ENCODE data around the gene RAB3IL1.

The RAB3IL1 gene

DNA sequence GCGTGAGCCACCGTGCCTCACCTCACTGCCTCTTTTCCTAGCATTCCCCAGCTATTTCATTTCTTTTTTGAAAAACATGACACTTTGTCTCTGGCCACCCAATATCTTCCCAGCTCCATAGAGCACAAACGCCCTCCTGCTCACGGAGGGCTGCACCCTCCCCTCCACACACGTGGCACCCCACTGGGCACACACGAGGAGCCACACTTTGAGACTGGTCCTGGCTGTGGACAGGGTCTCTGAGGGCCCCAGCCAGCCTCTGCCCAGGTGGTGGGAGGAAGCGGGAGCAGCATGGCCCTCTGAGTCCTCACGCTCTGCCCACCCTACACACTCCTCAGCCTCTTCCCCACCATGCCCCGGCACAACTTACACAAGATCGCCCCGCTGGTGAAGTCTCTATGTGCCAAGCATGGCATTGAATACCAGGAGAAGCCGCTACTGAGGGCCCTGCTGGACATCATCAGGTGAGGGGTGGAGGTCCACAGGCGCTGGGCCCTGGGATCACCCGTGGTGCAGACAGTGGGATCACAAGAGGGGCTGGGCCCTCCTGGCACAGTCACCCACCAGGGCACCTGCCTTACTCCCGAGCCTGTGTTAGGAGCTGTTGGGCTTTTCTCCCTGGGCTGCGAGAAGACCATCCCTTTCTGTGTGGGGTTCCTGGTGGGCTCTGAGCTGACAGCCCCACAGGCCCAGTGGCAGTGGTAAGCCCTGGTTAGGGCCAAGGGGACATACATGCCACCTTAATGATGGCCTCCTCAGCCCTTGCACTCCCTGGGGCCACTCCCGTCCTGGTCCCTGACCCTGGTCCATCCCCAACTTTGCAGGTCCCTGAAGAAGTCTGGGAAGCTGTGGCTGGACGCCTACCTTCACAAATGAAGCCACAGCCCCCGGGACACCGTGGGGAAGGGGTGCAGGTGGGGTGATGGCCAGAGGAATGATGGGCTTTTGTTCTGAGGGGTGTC lies 52.3 kb downstream of the RAB3IL1 start:
- Histone ChIP-seq H3K36me3 (ENCODE audit: control insufficient read depth in 4 of 4, insufficient read depth in 4 of 4, low read length in 3 of 4) (peaks cover 9 to 72% (median 53%) of the 10 kb centered on the region in 4 experiments), H3K27me3 (replicated peaks in 2 of 5; ENCODE audit: control insufficient read depth in 4 of 5, insufficient read depth in 5 of 5, low read length in 4 of 5) (no peaks in the 10 kb centered on the region), H3K9me3 (ENCODE audit: control extremely low read depth in 1 of 5, control insufficient read depth in 4 of 5, insufficient read depth in 2 of 5, low read depth in 1 of 5, low read length in 4 of 5) (no peaks in the 10 kb centered on the region), H3K4me3 (ENCODE audit: control insufficient read depth in 1 of 7, extremely low read depth in 1 of 7, insufficient read depth in 4 of 7, low read depth in 2 of 7, low read length in 6 of 7) (no peak overlapping the region), H3K4me1 (ENCODE audit: control extremely low read depth in 1 of 4, control insufficient read depth in 4 of 4, insufficient read depth in 4 of 4, low read length in 3 of 4) (peaks cover 0 to 3% (median 0%) of the 10 kb centered on the region in 4 experiments), H3K27ac (ENCODE audit: insufficient read depth in 1 of 2, low read depth in 1 of 2, low read length in 2 of 2, poor library complexity in 1 of 2, severe bottlenecking in 2 of 2) (no peak overlapping the region)
- CTCF ChIA-PET, result interaction anchor here (1.4 to 23.7 kb wide), 2 partner anchors 27 to 68 kb away, joined by 4 to 344 read pairs; partner anchors contain the start of gene FADS3
- no peak for DNase-seq
- POLR2A ChIA-PET, result no interaction called here
- WGBS (ENCODE audit: insufficient coverage), result 98% methylated on average over 9 of the region's 20 CpGs

DNA sequence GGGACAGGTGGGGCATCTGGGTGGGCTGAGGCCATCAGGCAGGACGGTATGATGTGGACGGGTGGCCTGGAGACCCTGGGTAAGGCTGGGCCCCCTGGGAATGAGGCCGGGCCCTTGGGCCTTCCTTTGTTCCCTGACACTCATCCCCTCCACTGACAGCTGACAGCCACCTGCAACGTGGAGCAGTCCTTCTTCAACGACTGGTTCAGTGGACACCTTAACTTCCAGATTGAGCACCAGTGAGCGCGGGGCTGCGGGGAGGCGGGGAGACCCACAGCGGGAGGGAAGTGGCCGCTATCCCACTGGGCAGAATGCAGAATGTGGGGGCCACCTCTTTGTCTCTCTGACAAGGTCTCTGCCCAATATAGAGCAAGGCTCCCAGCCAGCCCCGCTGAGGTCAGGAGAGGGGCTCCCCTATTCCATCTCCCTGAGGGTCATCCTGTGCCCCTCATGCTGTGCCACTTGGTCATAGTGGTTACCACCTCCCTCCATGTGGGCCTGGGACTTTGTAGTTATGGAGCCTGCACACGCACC lies 53.8 kb downstream of the RAB3IL1 start:
- H3K4me3 ChIP-seq (ENCODE audit: control insufficient read depth in 1 of 7, extremely low read depth in 1 of 7, insufficient read depth in 4 of 7, low read depth in 2 of 7, low read length in 6 of 7), result no peak overlapping the region

DNA sequence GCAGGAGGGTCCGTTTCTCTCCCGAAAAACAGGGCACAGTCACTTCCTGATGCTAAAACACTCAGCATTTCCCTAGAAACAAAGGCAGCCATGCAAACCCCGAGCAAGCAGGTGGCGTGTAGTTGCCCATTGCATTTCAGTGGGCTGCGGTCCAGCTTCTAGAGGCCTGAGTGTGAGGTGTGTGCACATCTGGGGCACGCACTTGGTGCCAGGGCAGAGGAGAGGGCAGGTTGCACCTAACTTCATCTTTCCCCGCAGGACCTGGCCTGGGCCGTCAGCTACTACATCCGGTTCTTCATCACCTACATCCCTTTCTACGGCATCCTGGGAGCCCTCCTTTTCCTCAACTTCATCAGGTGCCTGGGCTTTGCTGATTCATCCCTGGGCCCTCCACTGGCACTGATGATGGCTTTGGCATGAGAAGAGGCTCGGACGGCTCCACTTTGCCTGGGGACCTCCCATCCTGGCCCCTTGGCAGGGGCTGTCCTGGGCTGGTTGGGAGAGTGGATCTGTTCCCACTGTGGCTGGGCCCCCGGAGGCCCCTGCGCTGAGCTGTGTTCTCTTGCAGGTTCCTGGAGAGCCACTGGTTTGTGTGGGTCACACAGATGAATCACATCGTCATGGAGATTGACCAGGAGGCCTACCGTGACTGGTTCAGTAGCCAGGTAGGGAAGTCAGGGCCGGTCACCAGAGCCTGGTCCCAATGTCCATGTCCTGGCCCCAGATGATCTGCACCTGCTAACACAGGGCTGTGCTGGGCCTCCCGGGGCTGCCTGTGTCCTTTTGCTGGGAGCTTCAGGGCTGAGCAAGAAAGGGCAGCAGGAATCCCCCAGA lies 54.4 kb downstream of the RAB3IL1 start:
- WGBS (ENCODE audit: insufficient coverage), result 96% methylated on average over 15 of the region's 18 CpGs
- no peak overlapping the region for H3K4me3 ChIP-seq (ENCODE audit: control insufficient read depth in 1 of 7, extremely low read depth in 1 of 7, insufficient read depth in 4 of 7, low read depth in 2 of 7, low read length in 6 of 7)
- peaks cover 13 to 87% (median 69%) of the 10 kb centered on the region in 4 experiments for H3K36me3 ChIP-seq (ENCODE audit: control insufficient read depth in 4 of 4, insufficient read depth in 4 of 4, low read length in 3 of 4)
- no peaks in the 10 kb centered on the region for H3K27me3 ChIP-seq (replicated peaks in 2 of 5; ENCODE audit: control insufficient read depth in 4 of 5, insufficient read depth in 5 of 5, low read length in 4 of 5)
- ChIA-PET CTCF (interaction anchor here (0.5 to 0.6 kb wide), 2 partner anchors 329 to 346 kb away, joined by 3 read pairs; no protein-coding TSS in a partner anchor), POLR2A (no interaction called here)
- H3K27ac ChIP-seq (ENCODE audit: insufficient read depth in 1 of 2, low read depth in 1 of 2, low read length in 2 of 2, poor library complexity in 1 of 2, severe bottlenecking in 2 of 2), result no peak overlapping the region
- H3K4me1 ChIP-seq (ENCODE audit: control extremely low read depth in 1 of 4, control insufficient read depth in 4 of 4, insufficient read depth in 4 of 4, low read length in 3 of 4), result no peaks in the 10 kb centered on the region
- no peaks in the 10 kb centered on the region for H3K9me3 ChIP-seq (ENCODE audit: control extremely low read depth in 1 of 5, control insufficient read depth in 4 of 5, insufficient read depth in 2 of 5, low read depth in 1 of 5, low read length in 4 of 5)
- DNase-seq, result no peak

More for the DNA sequence above, 53.8 kb downstream of the RAB3IL1 start:
- no peaks in the 10 kb centered on the region for H3K9me3 ChIP-seq (ENCODE audit: control extremely low read depth in 1 of 5, control insufficient read depth in 4 of 5, insufficient read depth in 2 of 5, low read depth in 1 of 5, low read length in 4 of 5)
- CTCF ChIA-PET, result interaction anchor here (1.4 to 23.7 kb wide), 2 partner anchors 28 to 67 kb away, joined by 4 to 344 read pairs; partner anchors contain the start of gene FADS3
- no peak for DNase-seq
- no peaks in the 10 kb centered on the region for H3K4me1 ChIP-seq (ENCODE audit: control extremely low read depth in 1 of 4, control insufficient read depth in 4 of 4, insufficient read depth in 4 of 4, low read length in 3 of 4)
- peaks cover 13 to 85% (median 66%) of the 10 kb centered on the region in 4 experiments for H3K36me3 ChIP-seq (ENCODE audit: control insufficient read depth in 4 of 4, insufficient read depth in 4 of 4, low read length in 3 of 4)
- no peak overlapping the region for H3K27ac ChIP-seq (ENCODE audit: insufficient read depth in 1 of 2, low read depth in 1 of 2, low read length in 2 of 2, poor library complexity in 1 of 2, severe bottlenecking in 2 of 2)
- no peaks in the 10 kb centered on the region for H3K27me3 ChIP-seq (replicated peaks in 2 of 5; ENCODE audit: control insufficient read depth in 4 of 5, insufficient read depth in 5 of 5, low read length in 4 of 5)
- POLR2A ChIA-PET, result no interaction called here
- WGBS (ENCODE audit: insufficient coverage), result 94% methylated on average over 11 of the region's 13 CpGs

- WGBS (ENCODE audit: insufficient coverage), result 96% methylated on average over 5 of the region's 9 CpGs
- Histone ChIP-seq H3K4me1 (ENCODE audit: control extremely low read depth in 1 of 4, control insufficient read depth in 4 of 4, insufficient read depth in 4 of 4, low read length in 3 of 4) (no peaks in the 10 kb centered on the region), H3K36me3 (ENCODE audit: control insufficient read depth in 4 of 4, insufficient read depth in 4 of 4, low read length in 3 of 4) (peaks cover 11 to 90% (median 75%) of the 10 kb centered on the region in 4 experiments), H3K27me3 (replicated peaks in 2 of 5; ENCODE audit: control insufficient read depth in 4 of 5, insufficient read depth in 5 of 5, low read length in 4 of 5) (no peaks in the 10 kb centered on the region), H3K4me3 (ENCODE audit: control insufficient read depth in 1 of 7, extremely low read depth in 1 of 7, insufficient read depth in 4 of 7, low read depth in 2 of 7, low read length in 6 of 7) (no peak overlapping the region), H3K27ac (ENCODE audit: insufficient read depth in 1 of 2, low read depth in 1 of 2, low read length in 2 of 2, poor library complexity in 1 of 2, severe bottlenecking in 2 of 2) (no peak overlapping the region), H3K9me3 (ENCODE audit: control extremely low read depth in 1 of 5, control insufficient read depth in 4 of 5, insufficient read depth in 2 of 5, low read depth in 1 of 5, low read length in 4 of 5) (no peaks in the 10 kb centered on the region)
- no peak for DNase-seq
- CTCF ChIA-PET, result interaction anchor here (0.8 kb wide), 1 partner anchor 18 kb away, joined by 3 read pairs; no protein-coding TSS in a partner anchor
- POLR2A ChIA-PET, result no interaction called here
Observed at GRCh38 chr11:61861634-61862033, 55.7 kb downstream of the RAB3IL1 start.

DNA sequence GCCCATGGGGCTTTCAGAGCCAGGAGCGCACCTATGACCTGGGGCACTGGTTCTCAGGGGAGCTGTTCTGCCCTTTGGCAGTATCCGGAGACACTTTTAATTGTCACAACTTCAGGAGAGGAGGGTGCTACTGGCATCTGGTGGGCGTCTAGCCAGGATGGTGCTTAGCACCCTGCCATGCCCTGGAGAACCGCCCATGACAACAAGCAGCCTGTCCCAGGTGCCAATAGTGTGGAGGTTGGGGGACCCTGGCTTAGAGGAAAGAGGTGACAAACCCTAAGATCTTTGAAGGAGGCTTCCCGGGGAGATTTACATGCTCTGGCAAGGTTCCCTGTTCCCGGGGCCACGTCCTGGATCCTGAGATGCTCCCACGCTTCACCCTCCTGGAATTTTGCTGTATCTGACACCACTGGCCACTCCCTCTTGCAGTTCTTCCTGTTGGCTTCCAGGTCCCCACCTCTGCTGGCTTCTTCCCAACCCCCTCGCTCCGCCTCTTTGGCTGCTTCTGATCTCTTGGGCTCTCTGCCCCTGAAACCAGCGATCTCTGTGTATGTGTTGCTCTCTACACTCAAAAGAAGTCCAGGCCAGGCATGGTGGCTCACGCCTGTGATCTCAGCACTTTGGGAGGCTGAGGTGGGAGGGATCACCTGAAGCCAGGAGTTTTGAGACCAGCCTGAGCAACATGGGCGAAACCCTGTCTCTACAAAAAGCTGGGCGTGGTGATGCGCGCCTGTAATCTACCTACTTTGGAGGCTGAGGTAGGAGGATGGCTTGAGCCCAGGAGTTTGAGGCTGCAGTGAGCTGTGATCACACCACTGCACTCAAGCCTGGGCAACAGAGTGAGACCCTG lies 57.1 kb downstream of the RAB3IL1 start:
- CTCF ChIA-PET, result no interaction called here
- POLR2A ChIA-PET, result no interaction called here
- no peak for DNase-seq
- WGBS (ENCODE audit: insufficient coverage), result 95% methylated on average over 14 of the region's 16 CpGs
- H3K4me1 ChIP-seq (ENCODE audit: control extremely low read depth in 1 of 4, control insufficient read depth in 4 of 4, insufficient read depth in 4 of 4, low read length in 3 of 4), result no peaks in the 10 kb centered on the region
- H3K27me3 ChIP-seq (replicated peaks in 2 of 5; ENCODE audit: control insufficient read depth in 4 of 5, insufficient read depth in 5 of 5, low read length in 4 of 5), result no peaks in the 10 kb centered on the region
- H3K27ac ChIP-seq (ENCODE audit: insufficient read depth in 1 of 2, low read depth in 1 of 2, low read length in 2 of 2, poor library complexity in 1 of 2, severe bottlenecking in 2 of 2), result peak overlapping the region in 1 of 2 experiments; percentile 4
- peaks cover 8 to 90% (median 73%) of the 10 kb centered on the region in 4 experiments for H3K36me3 ChIP-seq (ENCODE audit: control insufficient read depth in 4 of 4, insufficient read depth in 4 of 4, low read length in 3 of 4)
- no peaks in the 10 kb centered on the region for H3K9me3 ChIP-seq (ENCODE audit: control extremely low read depth in 1 of 5, control insufficient read depth in 4 of 5, insufficient read depth in 2 of 5, low read depth in 1 of 5, low read length in 4 of 5)
- H3K4me3 ChIP-seq (ENCODE audit: control insufficient read depth in 1 of 7, extremely low read depth in 1 of 7, insufficient read depth in 4 of 7, low read depth in 2 of 7, low read length in 6 of 7), result no peak overlapping the region

DNA sequence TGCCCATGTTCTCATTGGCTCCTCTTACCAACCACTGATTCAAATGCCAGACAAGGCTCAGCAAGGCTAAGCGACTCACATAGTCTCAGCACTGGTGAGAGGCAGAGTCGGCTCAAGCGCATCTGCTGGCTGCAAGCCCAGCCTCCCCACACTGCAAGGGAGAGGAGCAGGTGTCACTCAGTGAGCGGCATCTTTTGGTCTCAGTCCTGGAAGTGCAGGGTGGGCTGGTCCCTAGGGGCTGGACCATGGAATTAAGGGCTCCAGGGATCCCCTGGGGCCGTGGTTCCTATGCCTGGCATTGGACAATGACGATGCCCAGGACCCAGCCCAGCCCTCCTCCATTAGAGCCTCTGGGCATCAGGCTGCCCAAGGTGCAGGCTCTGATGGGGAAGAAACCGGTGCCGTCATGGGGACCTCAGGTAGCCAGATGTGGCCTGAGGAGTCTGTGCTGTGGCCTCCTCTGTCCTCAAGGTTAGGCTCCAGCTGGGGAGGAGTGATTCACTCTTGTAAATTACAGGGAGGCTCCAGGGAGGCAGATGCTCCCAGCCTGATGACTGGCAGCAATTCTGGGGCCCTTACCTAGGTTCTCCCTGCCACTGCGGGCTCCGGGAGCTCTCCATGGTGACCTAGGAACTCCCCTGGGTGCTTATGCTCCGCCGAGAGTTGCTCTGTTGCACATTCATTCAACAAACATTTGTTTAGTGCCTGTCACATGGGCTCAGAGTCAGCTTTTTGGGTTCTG lies 61.3 kb downstream of the RAB3IL1 start:
- POLR2A ChIA-PET, result no interaction called here
- H3K36me3 ChIP-seq (ENCODE audit: control insufficient read depth in 4 of 4, insufficient read depth in 4 of 4, low read length in 3 of 4), result peaks cover 6 to 88% (median 74%) of the 10 kb centered on the region in 4 experiments
- H3K4me1 ChIP-seq (ENCODE audit: control extremely low read depth in 1 of 4, control insufficient read depth in 4 of 4, insufficient read depth in 4 of 4, low read length in 3 of 4), result no peaks in the 10 kb centered on the region
- 100% methylated on average over 12 of the region's 12 CpGs for WGBS (ENCODE audit: insufficient coverage)
- no peak for DNase-seq
- CTCF ChIA-PET, result interaction anchor here (1.1 to 1.4 kb wide), 2 partner anchors 248 to 252 kb away, joined by 3 to 4 read pairs; no protein-coding TSS in a partner anchor
- no peak overlapping the region for H3K27ac ChIP-seq (ENCODE audit: insufficient read depth in 1 of 2, low read depth in 1 of 2, low read length in 2 of 2, poor library complexity in 1 of 2, severe bottlenecking in 2 of 2)
- H3K9me3 ChIP-seq (ENCODE audit: control extremely low read depth in 1 of 5, control insufficient read depth in 4 of 5, insufficient read depth in 2 of 5, low read depth in 1 of 5, low read length in 4 of 5), result no peaks in the 10 kb centered on the region
- no peaks in the 10 kb centered on the region for H3K27me3 ChIP-seq (replicated peaks in 2 of 5; ENCODE audit: control insufficient read depth in 4 of 5, insufficient read depth in 5 of 5, low read length in 4 of 5)
- H3K4me3 ChIP-seq (ENCODE audit: control insufficient read depth in 1 of 7, extremely low read depth in 1 of 7, insufficient read depth in 4 of 7, low read depth in 2 of 7, low read length in 6 of 7), result no peak overlapping the region
